GM18511 (cell line): Measurements from ENCODE around the gene TTBK2.

Experiments used
- ATAC-seq: cut with Tn5 transposase; IDR thresholded peaks from one replicate; pipeline ENCODE4 v1.9.1; 2021; ENCODE audit warnings: mild to moderate bottlenecking, moderate library complexity; ENCODE audit not compliant: unreplicated experiment

Gene TTBK2

DNA sequence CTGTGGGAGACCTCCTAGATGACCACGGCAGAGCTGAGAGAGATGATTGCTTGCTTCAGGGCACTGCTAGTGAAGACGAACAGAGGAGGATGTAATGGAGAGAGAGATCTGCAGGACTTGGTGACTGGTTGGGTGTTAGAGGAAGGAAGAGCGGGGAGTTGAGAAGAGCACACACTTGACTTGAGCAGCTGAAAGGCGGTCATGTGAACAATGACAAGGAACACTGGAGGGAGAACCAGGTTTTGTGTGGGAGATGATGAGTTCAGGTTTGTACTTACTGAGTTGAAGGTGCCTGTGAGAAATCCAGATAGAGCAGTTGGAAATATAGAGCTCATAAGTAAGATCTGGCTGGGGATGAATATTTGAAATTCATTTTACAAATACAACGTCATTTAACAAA, 224.0 kb downstream of the TTBK2 start:
- no peak for ATAC-seq

- ATAC-seq, result no peak
These were observed 225.0 kb downstream of the TTBK2 start for GRCh38 chr15:42695527-42696071.

- no peak for ATAC-seq
These were observed 226.2 kb downstream of the TTBK2 start for GRCh38 chr15:42694398-42694797.

GRCh38 chr15:42693942-42694341, 226.6 kb downstream of the TTBK2 start:
- no peak for ATAC-seq

- no peak for ATAC-seq
These were observed 227.1 kb downstream of the TTBK2 start for GRCh38 chr15:42693496-42693895.

- ATAC-seq, result no peak
These were observed 227.6 kb downstream of the TTBK2 start for GRCh38 chr15:42692997-42693396.

- ATAC-seq, result no peak
These were observed 228.0 kb downstream of the TTBK2 start for GRCh38 chr15:42692536-42692935.

DNA sequence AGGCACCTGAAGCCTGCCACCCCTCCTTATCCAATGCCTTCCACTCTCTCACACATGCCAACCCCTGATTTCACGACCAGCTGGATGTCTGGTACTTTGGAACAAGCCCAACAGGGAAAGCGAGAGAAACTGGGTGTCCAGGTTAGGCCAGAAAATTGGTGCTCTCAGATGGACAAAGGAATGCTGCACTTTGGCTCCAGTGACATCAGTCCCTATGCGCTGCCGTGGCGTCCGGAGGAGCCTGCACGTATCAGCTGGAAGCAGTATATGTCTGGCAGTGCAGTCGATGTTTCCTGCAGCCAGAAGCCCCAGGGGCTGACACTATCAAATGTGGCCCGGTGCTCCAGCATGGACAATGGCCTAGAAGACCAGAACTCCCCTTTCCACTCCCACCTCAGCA, 228.8 kb downstream of the TTBK2 start:
- ATAC-seq, result no peak

DNA sequence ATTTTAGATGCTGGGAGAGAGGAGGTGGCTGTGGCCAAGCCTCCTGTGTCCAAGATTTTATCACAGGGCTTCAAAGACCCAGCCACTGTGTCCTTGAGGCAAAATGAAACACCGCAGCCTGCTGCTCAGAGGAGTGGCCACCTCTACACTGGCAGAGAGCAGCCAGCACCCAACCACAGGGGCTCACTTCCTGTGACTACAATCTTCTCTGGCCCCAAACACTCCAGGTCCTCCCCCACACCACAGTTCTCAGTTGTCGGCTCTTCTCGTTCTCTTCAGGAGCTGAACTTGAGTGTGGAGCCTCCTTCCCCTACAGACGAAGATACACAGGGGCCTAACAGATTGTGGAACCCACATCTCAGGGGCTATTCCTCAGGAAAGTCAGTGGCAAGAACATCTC, 229.3 kb downstream of the TTBK2 start:
- no peak for ATAC-seq
